ENCODE measurements around the gene GJB5.

GJB5 gene

DNA sequence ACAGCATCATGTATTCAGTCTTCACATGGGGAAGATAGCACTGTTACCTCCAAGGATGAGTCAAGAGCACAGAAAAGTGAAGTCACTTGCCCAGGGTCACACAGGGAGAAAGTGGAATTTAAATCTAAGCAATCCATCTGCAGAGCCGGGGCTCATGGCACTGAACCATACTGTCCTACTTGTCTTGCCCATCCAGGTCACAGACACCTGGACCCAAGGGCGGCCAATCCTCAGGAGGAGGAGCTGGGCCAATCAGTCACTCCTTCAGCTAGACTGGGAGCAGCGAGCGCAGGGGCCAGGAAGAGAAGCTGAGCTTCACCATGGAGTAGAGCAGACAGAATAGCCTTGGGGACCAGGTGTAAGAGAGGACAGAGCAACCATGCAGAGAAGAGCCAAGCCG, 9.2 kb upstream of the GJB5 start:
- no peak overlapping the region for H3K9ac ChIP-seq (ENCODE audit: low read depth, low read length)
- peaks cover 11% of the 10 kb centered on the region for H3K4me1 ChIP-seq (ENCODE audit: control insufficient read depth, insufficient read depth, low read length)
- H3K36me3 ChIP-seq (ENCODE audit: control insufficient read depth, insufficient read depth, low read length) = no peaks in the 10 kb centered on the region
- H3K27ac ChIP-seq (ENCODE audit: low read depth, low read length) = no peak overlapping the region
- no peak overlapping the region for H3K4me3 ChIP-seq (ENCODE audit: low read depth, low read length)
- H3K27me3 ChIP-seq (ENCODE audit: control insufficient read depth, insufficient read depth, low read length) = peaks cover 6% of the 10 kb centered on the region
- no peaks in the 10 kb centered on the region for H3K9me3 ChIP-seq (ENCODE audit: control insufficient read depth, insufficient read depth, low read length)

- H3K27ac ChIP-seq (ENCODE audit: low read depth, low read length) = no peak overlapping the region
- H3K4me3 ChIP-seq (ENCODE audit: low read depth, low read length) = no peak overlapping the region
- no peaks in the 10 kb centered on the region for H3K36me3 ChIP-seq (ENCODE audit: control insufficient read depth, insufficient read depth, low read length)
- no peaks in the 10 kb centered on the region for H3K9me3 ChIP-seq (ENCODE audit: control insufficient read depth, insufficient read depth, low read length)
- H3K27me3 ChIP-seq (ENCODE audit: control insufficient read depth, insufficient read depth, low read length) = peaks cover 6% of the 10 kb centered on the region
- H3K4me1 ChIP-seq (ENCODE audit: control insufficient read depth, insufficient read depth, low read length) = peaks cover 11% of the 10 kb centered on the region
- H3K9ac ChIP-seq (ENCODE audit: low read depth, low read length) = no peak overlapping the region
These were observed 8.7 kb upstream of the GJB5 start for GRCh38 chr1:34746101-34746500.

- Histone ChIP-seq H3K9me3 (ENCODE audit: control insufficient read depth, insufficient read depth, low read length) (no peaks in the 10 kb centered on the region), H3K4me1 (ENCODE audit: control insufficient read depth, insufficient read depth, low read length) (peaks cover 11% of the 10 kb centered on the region), H3K27me3 (ENCODE audit: control insufficient read depth, insufficient read depth, low read length) (peaks cover 5% of the 10 kb centered on the region), H3K9ac (ENCODE audit: low read depth, low read length) (no peak overlapping the region), H3K4me3 (ENCODE audit: low read depth, low read length) (no peak overlapping the region), H3K36me3 (ENCODE audit: control insufficient read depth, insufficient read depth, low read length) (no peaks in the 10 kb centered on the region), H3K27ac (ENCODE audit: low read depth, low read length) (no peak overlapping the region)
These were observed 7.8 kb upstream of the GJB5 start for GRCh38 chr1:34746785-34747637.

DNA sequence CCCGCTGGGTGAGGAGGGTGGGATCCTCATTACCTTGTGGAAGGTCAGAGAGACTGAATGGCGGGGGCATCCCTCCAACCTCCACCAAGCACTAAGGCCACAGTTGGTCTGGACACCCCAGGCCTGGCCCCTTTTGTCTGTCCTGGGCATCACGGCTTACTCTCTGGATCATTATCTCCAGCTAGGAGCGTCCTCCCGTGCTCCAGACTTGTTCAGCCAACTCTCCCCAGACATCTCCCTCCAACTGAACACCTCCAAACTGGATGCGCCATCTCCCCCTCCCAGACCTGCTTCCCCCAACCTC, 7.3 kb upstream of the GJB5 start:
- no peaks in the 10 kb centered on the region for H3K27me3 ChIP-seq (ENCODE audit: control insufficient read depth, insufficient read depth, low read length)
- H3K36me3 ChIP-seq (ENCODE audit: control insufficient read depth, insufficient read depth, low read length) = no peaks in the 10 kb centered on the region
- H3K9me3 ChIP-seq (ENCODE audit: control insufficient read depth, insufficient read depth, low read length) = no peaks in the 10 kb centered on the region
- H3K4me3 ChIP-seq (ENCODE audit: low read depth, low read length) = no peak overlapping the region
- peaks cover 11% of the 10 kb centered on the region for H3K4me1 ChIP-seq (ENCODE audit: control insufficient read depth, insufficient read depth, low read length)
- no peak overlapping the region for H3K9ac ChIP-seq (ENCODE audit: low read depth, low read length)
- H3K27ac ChIP-seq (ENCODE audit: low read depth, low read length) = no peak overlapping the region

- Histone ChIP-seq H3K27me3 (ENCODE audit: control insufficient read depth, insufficient read depth, low read length) (no peaks in the 10 kb centered on the region), H3K9me3 (ENCODE audit: control insufficient read depth, insufficient read depth, low read length) (no peaks in the 10 kb centered on the region), H3K9ac (ENCODE audit: low read depth, low read length) (no peak overlapping the region), H3K4me1 (ENCODE audit: control insufficient read depth, insufficient read depth, low read length) (peaks cover 11% of the 10 kb centered on the region), H3K27ac (ENCODE audit: low read depth, low read length) (peak overlapping the region; percentile 75), H3K36me3 (ENCODE audit: control insufficient read depth, insufficient read depth, low read length) (no peaks in the 10 kb centered on the region), H3K4me3 (ENCODE audit: low read depth, low read length) (no peak overlapping the region)
These were observed 4.9 kb upstream of the GJB5 start for GRCh38 chr1:34749992-34750391.

GRCh38 chr1:34750610-34751009, 4.2 kb upstream of the GJB5 start:
- no peak overlapping the region for H3K4me3 ChIP-seq (ENCODE audit: low read depth, low read length)
- peaks cover 11% of the 10 kb centered on the region for H3K4me1 ChIP-seq (ENCODE audit: control insufficient read depth, insufficient read depth, low read length)
- no peaks in the 10 kb centered on the region for H3K36me3 ChIP-seq (ENCODE audit: control insufficient read depth, insufficient read depth, low read length)
- no peaks in the 10 kb centered on the region for H3K27me3 ChIP-seq (ENCODE audit: control insufficient read depth, insufficient read depth, low read length)
- H3K27ac ChIP-seq (ENCODE audit: low read depth, low read length) = peak overlapping the region; percentile 75
- H3K9me3 ChIP-seq (ENCODE audit: control insufficient read depth, insufficient read depth, low read length) = no peaks in the 10 kb centered on the region
- H3K9ac ChIP-seq (ENCODE audit: low read depth, low read length) = no peak overlapping the region

- H3K4me3 ChIP-seq (ENCODE audit: low read depth, low read length) = no peak overlapping the region
- no peaks in the 10 kb centered on the region for H3K9me3 ChIP-seq (ENCODE audit: control insufficient read depth, insufficient read depth, low read length)
- H3K4me1 ChIP-seq (ENCODE audit: control insufficient read depth, insufficient read depth, low read length) = peaks cover 11% of the 10 kb centered on the region
- H3K36me3 ChIP-seq (ENCODE audit: control insufficient read depth, insufficient read depth, low read length) = no peaks in the 10 kb centered on the region
- H3K27ac ChIP-seq (ENCODE audit: low read depth, low read length) = no peak overlapping the region
- H3K9ac ChIP-seq (ENCODE audit: low read depth, low read length) = no peak overlapping the region
- H3K27me3 ChIP-seq (ENCODE audit: control insufficient read depth, insufficient read depth, low read length) = no peaks in the 10 kb centered on the region
These were observed 1.7 kb upstream of the GJB5 start for GRCh38 chr1:34753163-34753562.

GRCh38 chr1:34755961-34756360, 1.1 kb downstream of the GJB5 start:
- Histone ChIP-seq H3K9ac (ENCODE audit: low read depth, low read length) (no peak overlapping the region), H3K27ac (ENCODE audit: low read depth, low read length) (no peak overlapping the region), H3K9me3 (ENCODE audit: control insufficient read depth, insufficient read depth, low read length) (no peaks in the 10 kb centered on the region), H3K4me3 (ENCODE audit: low read depth, low read length) (no peak overlapping the region), H3K4me1 (ENCODE audit: control insufficient read depth, insufficient read depth, low read length) (peaks cover 7% of the 10 kb centered on the region; the same call in 1 of the 2 replicates), H3K27me3 (ENCODE audit: control insufficient read depth, insufficient read depth, low read length) (no peaks in the 10 kb centered on the region), H3K36me3 (ENCODE audit: control insufficient read depth, insufficient read depth, low read length) (no peaks in the 10 kb centered on the region)

GRCh38 chr1:34757386-34757785, 2.5 kb downstream of the GJB5 start:
- H3K4me1 ChIP-seq (ENCODE audit: control insufficient read depth, insufficient read depth, low read length) = peaks cover 7% of the 10 kb centered on the region; the same call in 1 of the 2 replicates
- H3K36me3 ChIP-seq (ENCODE audit: control insufficient read depth, insufficient read depth, low read length) = no peaks in the 10 kb centered on the region
- no peaks in the 10 kb centered on the region for H3K27me3 ChIP-seq (ENCODE audit: control insufficient read depth, insufficient read depth, low read length)
- no peak overlapping the region for H3K4me3 ChIP-seq (ENCODE audit: low read depth, low read length)
- H3K27ac ChIP-seq (ENCODE audit: low read depth, low read length) = no peak overlapping the region
- no peaks in the 10 kb centered on the region for H3K9me3 ChIP-seq (ENCODE audit: control insufficient read depth, insufficient read depth, low read length)
- H3K9ac ChIP-seq (ENCODE audit: low read depth, low read length) = no peak overlapping the region

DNA sequence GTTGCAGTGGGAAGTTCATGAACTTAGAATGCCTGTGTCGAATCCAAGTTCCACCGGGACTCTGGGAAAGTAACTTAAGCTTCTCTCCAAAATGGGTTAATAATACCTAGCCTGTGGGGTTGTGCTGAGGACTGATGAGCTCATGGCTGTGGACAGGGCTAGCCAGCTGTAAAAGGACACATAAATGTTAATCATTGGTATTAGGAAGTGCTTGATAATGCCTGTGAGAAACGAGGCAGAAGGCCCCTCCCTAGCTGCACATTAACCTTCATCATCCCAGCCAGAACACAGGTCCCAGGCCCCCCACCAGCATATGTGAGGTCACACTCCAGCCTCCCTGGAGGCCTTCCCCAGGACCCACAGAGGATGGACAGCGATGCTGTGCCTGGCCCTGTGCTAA, 3.9 kb downstream of the GJB5 start:
- H3K9ac ChIP-seq (ENCODE audit: low read depth, low read length) = no peak overlapping the region
- no peak overlapping the region for H3K27ac ChIP-seq (ENCODE audit: low read depth, low read length)

GRCh38 chr1:34759503-34760357, 4.9 kb downstream of the GJB5 start, which contains the start of gene GJB4:
TSS of gene GJB4 (plus strand) at chr1:34759740. CDS start at chr1:34761255, 1,515 bp downstream.
- no peak within 1 kb of the TSS for H3K4me3 ChIP-seq (ENCODE audit: low read depth, low read length)
- no peaks in the 10 kb centered on the region for H3K27me3 ChIP-seq (ENCODE audit: control insufficient read depth, insufficient read depth, low read length)
- H3K27ac ChIP-seq (ENCODE audit: low read depth, low read length) = no peak within 1 kb of the TSS
- H3K9ac ChIP-seq (ENCODE audit: low read depth, low read length) = no peak within 1 kb of the TSS
- H3K36me3 ChIP-seq (ENCODE audit: control insufficient read depth, insufficient read depth, low read length) = no peaks in the 10 kb centered on the region
- no peaks in the 10 kb centered on the region for H3K9me3 ChIP-seq (ENCODE audit: control insufficient read depth, insufficient read depth, low read length)
- H3K4me1 ChIP-seq (ENCODE audit: control insufficient read depth, insufficient read depth, low read length) = peaks cover 20% of the 10 kb centered on the region

More for the DNA sequence above, 3.9 kb downstream of the GJB5 start:
- Histone ChIP-seq H3K9me3 (ENCODE audit: control insufficient read depth, insufficient read depth, low read length) (no peaks in the 10 kb centered on the region), H3K4me1 (ENCODE audit: control insufficient read depth, insufficient read depth, low read length) (peaks cover 19% of the 10 kb centered on the region), H3K27me3 (ENCODE audit: control insufficient read depth, insufficient read depth, low read length) (no peaks in the 10 kb centered on the region), H3K4me3 (ENCODE audit: low read depth, low read length) (no peak overlapping the region), H3K36me3 (ENCODE audit: control insufficient read depth, insufficient read depth, low read length) (no peaks in the 10 kb centered on the region)

All from HUES48 (cell line).